GM23338 (cell line): ENCODE results near the gene GPR162. TPM values are rescaled to one million over a fixed set of nuclear protein-coding genes. Genes with fewer than 3 reads are reported as not detected.

Experiments used
- ATAC-seq: fragments of 200-7000 bp; cut with Tn5 transposase; 3 replicates; pipeline ENCODE4 v1.9.1; 2020
- DNase-seq: peaks from one replicate; pipeline ENCODE4 v3.0.0-alpha.2; 2015; ENCODE audit warnings: low spot score
- H2AFZ ChIP-seq: fragments of 200-600 bp; sonication (generic); 2 replicates; pipeline ENCODE4 v1.8.0; 2016; ENCODE audit warnings: antibody characterized with exemption, mild to moderate bottlenecking, moderate library complexity
- H3F3A ChIP-seq: fragments of 200-600 bp; sonication (generic); replicated peaks from 2 replicates; pipeline ENCODE4 v1.8.0; 2017; ENCODE audit warnings: antibody characterized with exemption, mixed run types, low read depth
- H3K27ac ChIP-seq: fragments of 200-600 bp; sonication (generic); 2 replicates; pipeline ENCODE4 v1.6.1; 2016; ENCODE audit warnings: low read depth
- H3K27me3 ChIP-seq: fragments of 200-600 bp; sonication (generic); 2 replicates; pipeline ENCODE4 v1.8.0; 2016; ENCODE audit warnings: mild to moderate bottlenecking, mixed run types, moderate library complexity; ENCODE audit not compliant: insufficient read depth
- H3K36me3 ChIP-seq: fragments of 200-600 bp; sonication (generic); 2 replicates; pipeline ENCODE4 v1.8.0; 2016; ENCODE audit warnings: mild to moderate bottlenecking; ENCODE audit not compliant: insufficient read depth
- H3K4me1 ChIP-seq: fragments of 200-600 bp; sonication (generic); 2 replicates; pipeline ENCODE4 v1.8.0; 2016; ENCODE audit warnings: mild to moderate bottlenecking, moderate library complexity; ENCODE audit not compliant: insufficient read depth
- H3K4me2 ChIP-seq: fragments of 200-600 bp; sonication (generic); 2 replicates; pipeline ENCODE4 v1.7.1; 2017; ENCODE audit warnings: mixed run types
- H3K4me3 ChIP-seq: fragments of 200-600 bp; sonication (generic); 2 replicates; pipeline ENCODE4 v1.6.1; 2016; ENCODE audit warnings: mixed run types
- H3K79me2 ChIP-seq: fragments of 200-600 bp; sonication (generic); replicated peaks from 2 replicates; pipeline ENCODE4 v1.8.0; 2017; ENCODE audit warnings: mild to moderate bottlenecking; ENCODE audit not compliant: insufficient read depth
- H3K9me2 ChIP-seq: fragments of 200-600 bp; sonication (generic); 2 replicates; pipeline ENCODE4 v1.8.0; 2017; ENCODE audit not compliant: insufficient read depth
- H4K20me1 ChIP-seq: fragments of 200-600 bp; sonication (generic); replicated peaks from 2 replicates; pipeline ENCODE4 v1.8.0; 2017; ENCODE audit warnings: mild to moderate bottlenecking; ENCODE audit not compliant: insufficient read depth
- H3K27ac Mint-ChIP-seq: 2 replicates; pipeline ENCODE4 v1.8.0; 2020; ENCODE audit warnings: inconsistent platforms, mild to moderate bottlenecking, moderate library complexity, mixed read lengths
- H3K27me3 Mint-ChIP-seq: 3 replicates; pipeline ENCODE4 v1.8.0; 2022; ENCODE audit warnings: low read depth, mild to moderate bottlenecking, moderate library complexity, mixed read lengths, inconsistent platforms; ENCODE audit not compliant: insufficient read depth, poor library complexity
- H3K36me3 Mint-ChIP-seq: 3 replicates; pipeline ENCODE4 v1.8.0; 2021; ENCODE audit warnings: low read depth, mild to moderate bottlenecking, inconsistent platforms, moderate library complexity, mixed read lengths
- H3K4me1 Mint-ChIP-seq: 3 replicates; pipeline ENCODE4 v1.8.0; 2020; ENCODE audit warnings: mild to moderate bottlenecking, inconsistent platforms, mixed read lengths
- H3K4me3 Mint-ChIP-seq: 3 replicates; pipeline ENCODE4 v1.8.0; 2021; ENCODE audit warnings: moderate library complexity, mild to moderate bottlenecking, inconsistent platforms, mixed read lengths
- H3K9me3 Mint-ChIP-seq: 3 replicates; pipeline ENCODE4 v1.8.0; 2020; ENCODE audit warnings: moderate library complexity, mild to moderate bottlenecking, inconsistent platforms, mixed read lengths
- CREB1 ChIP-seq: fragments of 250-450 bp; sonication (Bioruptor Pico); IDR thresholded peaks from 2 replicates; pipeline ENCODE4 v1.5.0; 2020; ENCODE audit warnings: low read depth, mild to moderate bottlenecking, moderate library complexity
- EZH2 ChIP-seq: fragments of 200-600 bp; sonication (generic); IDR thresholded peaks from one replicate; pipeline ENCODE4 v1.8.0; 2017; ENCODE audit warnings: antibody characterized with exemption, mild to moderate bottlenecking, low read depth; ENCODE audit not compliant: unreplicated experiment
- EZH2phosphoT487 ChIP-seq: fragments of 200-600 bp; sonication (generic); IDR thresholded peaks from one replicate; pipeline ENCODE4 v1.8.1; 2018; ENCODE audit warnings: antibody characterized with exemption; ENCODE audit not compliant: unreplicated experiment
- JUNB ChIP-seq: IDR thresholded peaks from one replicate; pipeline ENCODE4 v1.6.1; 2016; ENCODE audit warnings: antibody characterized with exemption; ENCODE audit not compliant: unreplicated experiment
- NANOG ChIP-seq: IDR thresholded peaks from 2 replicates; pipeline ENCODE4 v1.6.1; 2016; ENCODE audit warnings: antibody characterized with exemption, borderline replicate concordance
- POLR2AphosphoS5 ChIP-seq: IDR thresholded peaks from 2 replicates; pipeline ENCODE4 v1.6.1; 2016; ENCODE audit warnings: antibody characterized with exemption, low read depth
- STAT1 ChIP-seq: IDR thresholded peaks from one replicate; pipeline ENCODE4 v1.6.1; 2016; ENCODE audit warnings: antibody characterized with exemption; ENCODE audit not compliant: unreplicated experiment
- ZNF114 ChIP-seq: fragments of 250-450 bp; sonication (Bioruptor Pico); IDR thresholded peaks from 2 replicates; pipeline ENCODE4 v1.5.0; 2020; ENCODE audit warnings: mild to moderate bottlenecking, moderate library complexity
- ZNF331 ChIP-seq: fragments of 250-450 bp; sonication (Bioruptor Pico); IDR thresholded peaks from 2 replicates; pipeline ENCODE4 v1.5.0; 2020; ENCODE audit warnings: low read depth, mild to moderate bottlenecking, moderate library complexity
- polyA plus RNA-seq: library from polyadenylated mRNA; unstranded; fragments of >200 nt; fragmentation: Nextera tagmentation; extraction: Ambion mirVana; gene quantifications from 2 replicates; pipeline ENCODE4 v1.2.1, GENCODE V29; 2016
- total RNA-seq: library from RNA; depleted of rRNA; stranded (reverse); fragments of >200 nt; shearing (Covaris generic); gene quantifications from 2 replicates; pipeline ENCODE4 v1.2.3, GENCODE V29; 2014
- TF ChIP-seq, protein P1 (sequence below): fragments of 250-450 bp; sonication (Bioruptor Pico); IDR thresholded peaks from 2 replicates; pipeline ENCODE4 v1.5.0; 2020; ENCODE audit warnings: mild to moderate bottlenecking, moderate library complexity
- TF ChIP-seq, protein P2 (sequence below), 2 experiments: fragments of 200-600 bp in 1 of 2; sonication (generic) in 1 of 2; conservative IDR thresholded peaks; 2 replicates each; pipeline versions ENCODE4 v1.5.1 to v1.6.1; 2016 to 2017; ENCODE audit warnings: antibody characterized with exemption in 2 of 2, low read depth in 2 of 2, mild to moderate bottlenecking in 2 of 2, moderate library complexity in 1 of 2
- TF ChIP-seq, protein P3 (sequence below): IDR thresholded peaks from one replicate; pipeline ENCODE4 v1.6.1; 2018; ENCODE audit warnings: antibody characterized with exemption; ENCODE audit not compliant: unreplicated experiment
- TF ChIP-seq, protein P4 (sequence below): IDR thresholded peaks from 2 replicates; pipeline ENCODE4 v1.6.1; 2016; ENCODE audit warnings: antibody characterized with exemption

Gene GPR162
- total and polyA plus RNA-seq, 2 experiments from 2014 or later: 4.7 to 5.0 TPM

DNA sequence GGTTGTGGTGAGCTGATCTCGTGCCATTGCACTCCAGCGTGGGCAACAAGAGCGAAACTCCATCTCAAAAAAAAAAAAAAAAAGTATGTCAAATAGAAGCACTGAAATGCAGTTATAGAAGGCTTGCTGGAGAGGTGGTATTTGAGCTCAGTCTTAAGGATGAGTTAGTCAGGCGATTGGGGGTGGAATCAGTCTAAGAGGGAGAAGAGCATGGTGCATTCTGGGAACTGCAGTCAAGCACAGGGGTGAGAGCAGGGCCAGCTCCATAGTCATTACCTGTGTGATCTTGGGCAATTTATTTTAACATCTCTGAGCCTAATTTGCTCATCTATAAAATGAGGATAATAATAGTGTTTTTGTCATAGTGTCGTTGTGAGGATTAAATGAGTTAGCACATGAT is 13.3 kb downstream of the GPR162 start:
- no peaks in the 10 kb centered on the region for H3K9me3 Mint-ChIP-seq
- peak overlapping the region; percentile 11; the same call in 1 of the 3 replicates for H3K4me3 Mint-ChIP-seq

More for the DNA sequence above, 13.3 kb downstream of the GPR162 start:
- no peak for DNase-seq
- Histone ChIP-seq H4K20me1 (peaks cover 3% of the 10 kb centered on the region; the same call in 1 of the 2 replicates), H3K4me3 (no peak overlapping the region), H3K27me3 (no peaks in the 10 kb centered on the region), H3K4me1 (peaks cover 5% of the 10 kb centered on the region; the same call in 1 of the 2 replicates), H3K79me2 (peaks cover 5% of the 10 kb centered on the region), H3K27ac (no peak overlapping the region), H2AFZ (no peak overlapping the region), H3F3A (peaks cover 21% of the 10 kb centered on the region), H3K9me2 (no peaks in the 10 kb centered on the region), H3K36me3 (peaks cover 8% of the 10 kb centered on the region; the same call in 1 of the 2 replicates), H3K4me2 (no peak overlapping the region)
- TF ChIP-seq ZNF331 (CRISPR knock-in tag) (no peak), NANOG (no peak), CREB1 (CRISPR knock-in tag) (no peak), ZNF114 (CRISPR knock-in tag) (no peak), EZH2phosphoT487 (no peak), JUNB (no peak), POLR2AphosphoS5 (no peak), EZH2 (no peak), STAT1 (no peak)
- TF ChIP-seq, protein P1, sequence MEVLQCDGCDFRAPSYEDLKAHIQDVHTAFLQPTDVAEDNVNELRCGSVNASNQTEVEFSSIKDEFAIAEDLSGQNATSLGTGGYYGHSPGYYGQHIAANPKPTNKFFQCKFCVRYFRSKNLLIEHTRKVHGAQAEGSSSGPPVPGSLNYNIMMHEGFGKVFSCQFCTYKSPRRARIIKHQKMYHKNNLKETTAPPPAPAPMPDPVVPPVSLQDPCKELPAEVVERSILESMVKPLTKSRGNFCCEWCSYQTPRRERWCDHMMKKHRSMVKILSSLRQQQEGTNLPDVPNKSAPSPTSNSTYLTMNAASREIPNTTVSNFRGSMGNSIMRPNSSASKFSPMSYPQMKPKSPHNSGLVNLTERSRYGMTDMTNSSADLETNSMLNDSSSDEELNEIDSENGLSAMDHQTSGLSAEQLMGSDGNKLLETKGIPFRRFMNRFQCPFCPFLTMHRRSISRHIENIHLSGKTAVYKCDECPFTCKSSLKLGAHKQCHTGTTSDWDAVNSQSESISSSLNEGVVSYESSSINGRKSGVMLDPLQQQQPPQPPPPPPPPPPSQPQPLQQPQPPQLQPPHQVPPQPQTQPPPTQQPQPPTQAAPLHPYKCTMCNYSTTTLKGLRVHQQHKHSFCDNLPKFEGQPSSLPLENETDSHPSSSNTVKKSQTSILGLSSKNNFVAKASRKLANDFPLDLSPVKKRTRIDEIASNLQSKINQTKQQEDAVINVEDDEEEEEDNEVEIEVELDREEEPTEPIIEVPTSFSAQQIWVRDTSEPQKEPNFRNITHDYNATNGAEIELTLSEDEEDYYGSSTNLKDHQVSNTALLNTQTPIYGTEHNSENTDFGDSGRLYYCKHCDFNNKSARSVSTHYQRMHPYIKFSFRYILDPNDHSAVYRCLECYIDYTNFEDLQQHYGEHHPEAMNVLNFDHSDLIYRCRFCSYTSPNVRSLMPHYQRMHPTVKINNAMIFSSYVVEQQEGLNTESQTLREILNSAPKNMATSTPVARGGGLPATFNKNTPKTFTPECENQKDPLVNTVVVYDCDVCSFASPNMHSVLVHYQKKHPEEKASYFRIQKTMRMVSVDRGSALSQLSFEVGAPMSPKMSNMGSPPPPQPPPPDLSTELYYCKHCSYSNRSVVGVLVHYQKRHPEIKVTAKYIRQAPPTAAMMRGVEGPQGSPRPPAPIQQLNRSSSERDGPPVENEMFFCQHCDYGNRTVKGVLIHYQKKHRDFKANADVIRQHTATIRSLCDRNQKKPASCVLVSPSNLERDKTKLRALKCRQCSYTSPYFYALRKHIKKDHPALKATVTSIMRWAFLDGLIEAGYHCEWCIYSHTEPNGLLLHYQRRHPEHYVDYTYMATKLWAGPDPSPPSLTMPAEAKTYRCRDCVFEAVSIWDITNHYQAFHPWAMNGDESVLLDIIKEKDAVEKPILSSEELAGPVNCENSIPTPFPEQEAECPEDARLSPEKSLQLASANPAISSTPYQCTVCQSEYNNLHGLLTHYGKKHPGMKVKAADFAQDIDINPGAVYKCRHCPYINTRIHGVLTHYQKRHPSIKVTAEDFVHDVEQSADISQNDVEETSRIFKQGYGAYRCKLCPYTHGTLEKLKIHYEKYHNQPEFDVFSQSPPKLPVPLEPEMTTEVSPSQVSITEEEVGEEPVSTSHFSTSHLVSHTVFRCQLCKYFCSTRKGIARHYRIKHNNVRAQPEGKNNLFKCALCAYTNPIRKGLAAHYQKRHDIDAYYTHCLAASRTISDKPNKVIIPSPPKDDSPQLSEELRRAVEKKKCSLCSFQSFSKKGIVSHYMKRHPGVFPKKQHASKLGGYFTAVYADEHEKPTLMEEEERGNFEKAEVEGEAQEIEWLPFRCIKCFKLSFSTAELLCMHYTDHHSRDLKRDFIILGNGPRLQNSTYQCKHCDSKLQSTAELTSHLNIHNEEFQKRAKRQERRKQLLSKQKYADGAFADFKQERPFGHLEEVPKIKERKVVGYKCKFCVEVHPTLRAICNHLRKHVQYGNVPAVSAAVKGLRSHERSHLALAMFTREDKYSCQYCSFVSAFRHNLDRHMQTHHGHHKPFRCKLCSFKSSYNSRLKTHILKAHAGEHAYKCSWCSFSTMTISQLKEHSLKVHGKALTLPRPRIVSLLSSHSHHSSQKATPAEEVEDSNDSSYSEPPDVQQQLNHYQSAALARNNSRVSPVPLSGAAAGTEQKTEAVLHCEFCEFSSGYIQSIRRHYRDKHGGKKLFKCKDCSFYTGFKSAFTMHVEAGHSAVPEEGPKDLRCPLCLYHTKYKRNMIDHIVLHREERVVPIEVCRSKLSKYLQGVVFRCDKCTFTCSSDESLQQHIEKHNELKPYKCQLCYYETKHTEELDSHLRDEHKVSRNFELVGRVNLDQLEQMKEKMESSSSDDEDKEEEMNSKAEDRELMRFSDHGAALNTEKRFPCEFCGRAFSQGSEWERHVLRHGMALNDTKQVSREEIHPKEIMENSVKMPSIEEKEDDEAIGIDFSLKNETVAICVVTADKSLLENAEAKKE (CRISPR knock-in tag): no peak
- TF ChIP-seq, protein P2, sequence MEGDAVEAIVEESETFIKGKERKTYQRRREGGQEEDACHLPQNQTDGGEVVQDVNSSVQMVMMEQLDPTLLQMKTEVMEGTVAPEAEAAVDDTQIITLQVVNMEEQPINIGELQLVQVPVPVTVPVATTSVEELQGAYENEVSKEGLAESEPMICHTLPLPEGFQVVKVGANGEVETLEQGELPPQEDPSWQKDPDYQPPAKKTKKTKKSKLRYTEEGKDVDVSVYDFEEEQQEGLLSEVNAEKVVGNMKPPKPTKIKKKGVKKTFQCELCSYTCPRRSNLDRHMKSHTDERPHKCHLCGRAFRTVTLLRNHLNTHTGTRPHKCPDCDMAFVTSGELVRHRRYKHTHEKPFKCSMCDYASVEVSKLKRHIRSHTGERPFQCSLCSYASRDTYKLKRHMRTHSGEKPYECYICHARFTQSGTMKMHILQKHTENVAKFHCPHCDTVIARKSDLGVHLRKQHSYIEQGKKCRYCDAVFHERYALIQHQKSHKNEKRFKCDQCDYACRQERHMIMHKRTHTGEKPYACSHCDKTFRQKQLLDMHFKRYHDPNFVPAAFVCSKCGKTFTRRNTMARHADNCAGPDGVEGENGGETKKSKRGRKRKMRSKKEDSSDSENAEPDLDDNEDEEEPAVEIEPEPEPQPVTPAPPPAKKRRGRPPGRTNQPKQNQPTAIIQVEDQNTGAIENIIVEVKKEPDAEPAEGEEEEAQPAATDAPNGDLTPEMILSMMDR (conservative IDR thresholded peaks at IDR 0.05; ENCODE audit: low read depth in 2 of 2): no peak
- TF ChIP-seq, protein P3, sequence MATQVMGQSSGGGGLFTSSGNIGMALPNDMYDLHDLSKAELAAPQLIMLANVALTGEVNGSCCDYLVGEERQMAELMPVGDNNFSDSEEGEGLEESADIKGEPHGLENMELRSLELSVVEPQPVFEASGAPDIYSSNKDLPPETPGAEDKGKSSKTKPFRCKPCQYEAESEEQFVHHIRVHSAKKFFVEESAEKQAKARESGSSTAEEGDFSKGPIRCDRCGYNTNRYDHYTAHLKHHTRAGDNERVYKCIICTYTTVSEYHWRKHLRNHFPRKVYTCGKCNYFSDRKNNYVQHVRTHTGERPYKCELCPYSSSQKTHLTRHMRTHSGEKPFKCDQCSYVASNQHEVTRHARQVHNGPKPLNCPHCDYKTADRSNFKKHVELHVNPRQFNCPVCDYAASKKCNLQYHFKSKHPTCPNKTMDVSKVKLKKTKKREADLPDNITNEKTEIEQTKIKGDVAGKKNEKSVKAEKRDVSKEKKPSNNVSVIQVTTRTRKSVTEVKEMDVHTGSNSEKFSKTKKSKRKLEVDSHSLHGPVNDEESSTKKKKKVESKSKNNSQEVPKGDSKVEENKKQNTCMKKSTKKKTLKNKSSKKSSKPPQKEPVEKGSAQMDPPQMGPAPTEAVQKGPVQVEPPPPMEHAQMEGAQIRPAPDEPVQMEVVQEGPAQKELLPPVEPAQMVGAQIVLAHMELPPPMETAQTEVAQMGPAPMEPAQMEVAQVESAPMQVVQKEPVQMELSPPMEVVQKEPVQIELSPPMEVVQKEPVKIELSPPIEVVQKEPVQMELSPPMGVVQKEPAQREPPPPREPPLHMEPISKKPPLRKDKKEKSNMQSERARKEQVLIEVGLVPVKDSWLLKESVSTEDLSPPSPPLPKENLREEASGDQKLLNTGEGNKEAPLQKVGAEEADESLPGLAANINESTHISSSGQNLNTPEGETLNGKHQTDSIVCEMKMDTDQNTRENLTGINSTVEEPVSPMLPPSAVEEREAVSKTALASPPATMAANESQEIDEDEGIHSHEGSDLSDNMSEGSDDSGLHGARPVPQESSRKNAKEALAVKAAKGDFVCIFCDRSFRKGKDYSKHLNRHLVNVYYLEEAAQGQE: no peak
- TF ChIP-seq, protein P4, sequence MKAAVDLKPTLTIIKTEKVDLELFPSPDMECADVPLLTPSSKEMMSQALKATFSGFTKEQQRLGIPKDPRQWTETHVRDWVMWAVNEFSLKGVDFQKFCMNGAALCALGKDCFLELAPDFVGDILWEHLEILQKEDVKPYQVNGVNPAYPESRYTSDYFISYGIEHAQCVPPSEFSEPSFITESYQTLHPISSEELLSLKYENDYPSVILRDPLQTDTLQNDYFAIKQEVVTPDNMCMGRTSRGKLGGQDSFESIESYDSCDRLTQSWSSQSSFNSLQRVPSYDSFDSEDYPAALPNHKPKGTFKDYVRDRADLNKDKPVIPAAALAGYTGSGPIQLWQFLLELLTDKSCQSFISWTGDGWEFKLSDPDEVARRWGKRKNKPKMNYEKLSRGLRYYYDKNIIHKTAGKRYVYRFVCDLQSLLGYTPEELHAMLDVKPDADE: no peak
- no peak overlapping the region for H3K27ac Mint-ChIP-seq
- H3K36me3 Mint-ChIP-seq: peaks cover 81% of the 10 kb centered on the region
- H3K4me1 Mint-ChIP-seq: peaks cover 22% of the 10 kb centered on the region
- ATAC-seq: peak; percentile 13; the same call in 2 of the 3 replicates
- peaks cover 16% of the 10 kb centered on the region for H3K27me3 Mint-ChIP-seq
